Measurements from ENCODE around the gene KLHL29.

DNA sequence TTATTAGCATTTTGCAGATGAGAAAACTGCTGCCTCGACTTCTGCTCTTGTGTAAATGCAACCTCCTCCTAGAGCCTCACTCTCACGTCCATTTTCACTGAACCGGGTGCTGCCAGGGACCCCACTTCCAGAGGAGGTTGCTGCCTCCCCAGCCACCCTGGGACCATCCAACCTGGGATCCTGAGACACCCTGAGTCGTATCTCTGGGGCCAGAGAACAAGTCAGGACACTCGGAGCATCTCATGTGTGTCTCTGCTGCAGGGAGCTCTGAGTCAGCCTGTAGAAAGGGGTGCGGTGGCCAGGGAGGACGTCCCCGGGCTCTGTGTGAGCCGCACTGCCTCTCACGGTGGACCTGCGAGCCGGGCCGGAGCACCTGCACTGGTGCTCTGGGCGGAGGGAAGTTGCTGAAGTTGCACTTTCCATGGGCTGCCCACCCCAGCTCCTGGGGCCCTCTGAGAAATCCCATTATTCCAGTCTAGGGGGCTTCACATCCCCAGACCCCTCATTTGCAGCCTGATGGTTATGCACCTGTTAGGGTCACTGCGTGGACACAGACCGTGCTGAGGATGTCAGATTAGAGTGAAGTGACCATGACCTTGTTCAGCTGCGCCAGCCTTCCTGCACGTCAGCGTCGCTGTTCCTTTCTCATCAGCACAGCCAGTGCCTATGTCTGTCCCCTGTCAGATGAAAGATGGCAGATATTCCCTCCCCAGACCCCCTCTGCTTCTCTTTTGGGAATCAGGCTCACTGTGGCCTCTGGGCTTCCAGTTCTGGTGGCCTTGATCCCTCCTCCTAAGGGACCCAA is 230.4 kb downstream of the KLHL29 start:
- TF ChIP-seq JUND (CRISPR knock-in tag; IDR thresholded peaks at IDR 0.05) (no peak), ZNF18 (CRISPR knock-in tag; IDR thresholded peaks at IDR 0.05; ENCODE audit: insufficient replicate concordance) (no peak), PREB (CRISPR knock-in tag; IDR thresholded peaks at IDR 0.05) (no peak), MTA3 (CRISPR knock-in tag; IDR thresholded peaks at IDR 0.05) (no peak), ZNF10 (CRISPR knock-in tag; IDR thresholded peaks at IDR 0.05; ENCODE audit: borderline replicate concordance, low read depth) (no peak), ZNF12 (CRISPR knock-in tag; IDR thresholded peaks at IDR 0.05) (no peak), KDM5A (IDR thresholded peaks at IDR 0.05; ENCODE audit: borderline replicate concordance, low read length) (no peak), MBNL3 (CRISPR knock-in tag; conservative IDR thresholded peaks at IDR 0.05) (no peak), MYC (CRISPR knock-in tag; IDR thresholded peaks at IDR 0.05; ENCODE audit: borderline replicate concordance) (no peak), HNRNPL (IDR thresholded peaks at IDR 0.05; ENCODE audit: low read depth, low read length) (no peak)
- TF ChIP-seq, protein P1, sequence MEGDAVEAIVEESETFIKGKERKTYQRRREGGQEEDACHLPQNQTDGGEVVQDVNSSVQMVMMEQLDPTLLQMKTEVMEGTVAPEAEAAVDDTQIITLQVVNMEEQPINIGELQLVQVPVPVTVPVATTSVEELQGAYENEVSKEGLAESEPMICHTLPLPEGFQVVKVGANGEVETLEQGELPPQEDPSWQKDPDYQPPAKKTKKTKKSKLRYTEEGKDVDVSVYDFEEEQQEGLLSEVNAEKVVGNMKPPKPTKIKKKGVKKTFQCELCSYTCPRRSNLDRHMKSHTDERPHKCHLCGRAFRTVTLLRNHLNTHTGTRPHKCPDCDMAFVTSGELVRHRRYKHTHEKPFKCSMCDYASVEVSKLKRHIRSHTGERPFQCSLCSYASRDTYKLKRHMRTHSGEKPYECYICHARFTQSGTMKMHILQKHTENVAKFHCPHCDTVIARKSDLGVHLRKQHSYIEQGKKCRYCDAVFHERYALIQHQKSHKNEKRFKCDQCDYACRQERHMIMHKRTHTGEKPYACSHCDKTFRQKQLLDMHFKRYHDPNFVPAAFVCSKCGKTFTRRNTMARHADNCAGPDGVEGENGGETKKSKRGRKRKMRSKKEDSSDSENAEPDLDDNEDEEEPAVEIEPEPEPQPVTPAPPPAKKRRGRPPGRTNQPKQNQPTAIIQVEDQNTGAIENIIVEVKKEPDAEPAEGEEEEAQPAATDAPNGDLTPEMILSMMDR (CRISPR knock-in tag; IDR thresholded peaks at IDR 0.05), result no peak

Measured in HepG2 (cell line).